Esophagus (tissue), 2 donors: ENCODE data around the gene NRXN3. TPM values are rescaled to one million over a fixed set of nuclear protein-coding genes. Genes with fewer than 3 reads are reported as not detected.
A peak's percentile ranks its signal among the peaks of the same experiment; 100 is the strongest.
"Not testable (repeated sequence)": the region's sequence is repeated elsewhere in the genome, so short reads cannot be mapped to it uniquely, and the experiment has no call there.

ENCODE experiments used
- H3K27ac ChIP-seq, 2 donors: one replicate each; pipeline ENCODE4 v1.5.1; 2013; ENCODE audit warnings: low read depth in 2 of 2, mild to moderate bottlenecking in 2 of 2, inconsistent platforms in 1 of 2, low read length in 1 of 2, moderate library complexity in 1 of 2
- H3K27me3 ChIP-seq, 2 donors: one replicate each; pipeline ENCODE4 v1.6.1; 2013; ENCODE audit warnings: low read length in 2 of 2, control low read depth in 1 of 2, mild to moderate bottlenecking in 1 of 2; ENCODE audit not compliant: insufficient read depth in 2 of 2, control insufficient read depth in 1 of 2
- H3K36me3 ChIP-seq, 2 donors: one replicate each; pipeline ENCODE4 v1.6.1; 2013; ENCODE audit warnings: low read length in 1 of 2; ENCODE audit not compliant: control insufficient read depth in 2 of 2, insufficient read depth in 2 of 2
- H3K4me1 ChIP-seq, 2 donors: one replicate each; pipeline ENCODE4 v1.6.1; 2013; ENCODE audit warnings: low read length in 1 of 2; ENCODE audit not compliant: control insufficient read depth in 2 of 2, insufficient read depth in 2 of 2
- H3K4me3 ChIP-seq, 2 donors: one replicate each; pipeline ENCODE4 v1.5.1; 2013; ENCODE audit warnings: low read length in 2 of 2, mild to moderate bottlenecking in 2 of 2, low read depth in 1 of 2, moderate library complexity in 1 of 2
- H3K9me3 ChIP-seq, 2 donors: one replicate each; pipeline ENCODE4 v1.6.1; 2013; ENCODE audit warnings: mild to moderate bottlenecking in 2 of 2, low read depth in 1 of 2, low read length in 1 of 2, moderate library complexity in 1 of 2; ENCODE audit not compliant: control insufficient read depth in 2 of 2, insufficient read depth in 1 of 2
- WGBS, 2 donors: extraction: QIAGEN DNeasy Blood & Tissue Kit; methylation state at CpG; one replicate each; pipeline ENCODE4 v1.1.7; 2013; 5-methylcytosine and 5-hydroxymethylcytosine counted together
- polyA plus RNA-seq, 2 donors: library from polyadenylated mRNA; stranded (reverse); fragments of 200-250 nt; gene quantifications; one replicate each; pipeline ENCODE4 v1.2.3, GENCODE V29; 2013
- donor health status: healthy with polysubstance abuse.
- donor health status: Bipolar disorder and iron deficiency.

The NRXN3 gene
- polyA plus RNA-seq, 2 donors, result 1.7 to 2.2 TPM

DNA sequence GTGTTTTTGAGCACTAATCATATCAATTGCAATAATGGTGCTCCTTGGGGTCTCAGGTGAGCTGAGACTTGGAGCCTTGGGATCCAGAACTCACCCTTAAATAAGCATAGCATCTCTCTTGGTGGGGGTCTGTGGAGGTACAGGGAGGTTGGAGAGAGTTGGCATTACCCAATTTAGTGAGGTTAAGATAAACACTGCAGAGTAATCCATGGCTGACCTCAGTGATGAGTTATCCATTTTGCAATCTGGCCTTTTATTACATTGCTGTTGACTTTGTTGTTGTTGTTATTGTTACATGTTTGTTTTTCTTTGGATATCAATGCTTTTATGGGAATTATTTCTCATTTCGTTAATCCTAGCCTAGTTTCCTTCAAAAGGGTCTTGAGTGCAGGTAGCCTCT is 373.3 kb downstream of the NRXN3 start:
- WGBS, 2 donors, result 46 to 50% methylated on average over 1 of the region's 1 CpG
- H3K27me3 ChIP-seq, result no peaks in the 10 kb centered on the region
- no peaks in the 10 kb centered on the region for H3K36me3 ChIP-seq
- no peak overlapping the region for H3K4me3 ChIP-seq
- H3K4me1 ChIP-seq, result no peaks in the 10 kb centered on the region
- no peak overlapping the region for H3K27ac ChIP-seq
- no peaks in the 10 kb centered on the region for H3K9me3 ChIP-seq

- no peaks in the 10 kb centered on the region for H3K4me1 ChIP-seq
- no peak overlapping the region for H3K4me3 ChIP-seq
- no peaks in the 10 kb centered on the region for H3K27me3 ChIP-seq
- no peaks in the 10 kb centered on the region for H3K36me3 ChIP-seq
- no peak overlapping the region for H3K27ac ChIP-seq
- 70 to 74% methylated on average over 3 of the region's 3 CpGs for WGBS, 2 donors
- no peaks in the 10 kb centered on the region for H3K9me3 ChIP-seq
These were observed 390.9 kb downstream of the NRXN3 start for GRCh38 chr14:78561074-78561473.

GRCh38 chr14:78566026-78566858 is 396.1 kb downstream of the NRXN3 start:
- no peaks in the 10 kb centered on the region for H3K27me3 ChIP-seq
- no peaks in the 10 kb centered on the region for H3K36me3 ChIP-seq
- no peaks in the 10 kb centered on the region for H3K4me1 ChIP-seq
- peak overlapping the region in 1 of 2 donors; percentile 12 for H3K4me3 ChIP-seq
- H3K9me3 ChIP-seq, result no peaks in the 10 kb centered on the region
- WGBS, 2 donors, result 24 to 30% methylated on average over 16 of the region's 16 CpGs
- H3K27ac ChIP-seq, result no peak overlapping the region

GRCh38 chr14:78566859-78567172 is 396.6 kb downstream of the NRXN3 start:
- no peaks in the 10 kb centered on the region for H3K4me1 ChIP-seq
- no peaks in the 10 kb centered on the region for H3K9me3 ChIP-seq
- no peak overlapping the region for H3K27ac ChIP-seq
- H3K4me3 ChIP-seq, result no peak overlapping the region
- H3K27me3 ChIP-seq, result no peaks in the 10 kb centered on the region
- no peaks in the 10 kb centered on the region for H3K36me3 ChIP-seq

- Histone ChIP-seq H3K36me3 (no peaks in the 10 kb centered on the region), H3K9me3 (no peaks in the 10 kb centered on the region), H3K4me1 (no peaks in the 10 kb centered on the region), H3K4me3 (no peak overlapping the region), H3K27ac (no peak overlapping the region), H3K27me3 (no peaks in the 10 kb centered on the region)
- 57 to 61% methylated on average over 4 of the region's 4 CpGs for WGBS, 2 donors
These were observed 397.2 kb downstream of the NRXN3 start for GRCh38 chr14:78567343-78567742.

- H3K36me3 ChIP-seq, H3K27me3 ChIP-seq, H3K4me3 ChIP-seq, H3K9me3 ChIP-seq, H3K4me1 ChIP-seq, H3K27ac ChIP-seq: not testable (repeated sequence)
- 88 to 89% methylated on average over 3 of the region's 3 CpGs for WGBS, 2 donors
These were observed 403.6 kb downstream of the NRXN3 start for GRCh38 chr14:78573736-78574135.

DNA sequence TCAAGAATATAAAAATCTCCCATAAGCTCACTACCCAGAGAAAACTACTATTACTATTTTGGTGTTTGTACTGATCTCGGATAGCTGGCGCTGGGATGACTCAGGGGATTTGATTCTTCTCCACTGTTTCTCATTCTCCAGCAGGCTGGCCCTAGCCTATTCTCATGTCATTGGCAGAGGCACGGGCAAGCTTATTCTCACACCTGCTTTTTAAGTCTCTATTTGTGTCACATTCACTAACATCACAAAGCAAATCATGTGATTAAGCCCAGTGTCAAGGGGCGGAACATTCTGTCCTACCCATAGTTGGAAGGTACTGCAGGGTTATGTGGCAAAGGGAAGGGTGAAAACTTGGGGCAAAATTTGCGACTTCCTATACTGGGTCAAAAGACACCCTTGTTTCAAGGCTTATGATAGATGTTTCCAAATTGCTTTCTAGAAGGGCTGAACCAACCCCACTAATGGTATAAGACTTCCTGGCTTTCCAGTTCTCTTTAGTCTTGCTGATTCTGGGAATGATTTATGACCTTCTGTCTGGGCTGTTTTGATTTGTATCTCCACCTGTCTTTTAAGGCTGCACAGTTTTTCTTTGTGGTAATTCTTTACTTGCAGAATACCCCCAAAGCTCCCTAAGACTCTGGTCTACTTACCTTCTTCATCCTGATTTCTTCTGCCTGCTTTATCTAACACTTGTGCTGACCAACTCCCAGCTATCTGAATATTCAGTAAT is 406.4 kb downstream of the NRXN3 start:
- Histone ChIP-seq H3K4me1 (no peaks in the 10 kb centered on the region), H3K4me3 (no peak overlapping the region), H3K27me3 (no peaks in the 10 kb centered on the region), H3K9me3 (peaks cover 6 to 7% of the 10 kb centered on the region in 2 donors), H3K27ac (no peak overlapping the region), H3K36me3 (no peaks in the 10 kb centered on the region)
- WGBS, 2 donors, result 71 to 76% methylated on average over 5 of the region's 5 CpGs

DNA sequence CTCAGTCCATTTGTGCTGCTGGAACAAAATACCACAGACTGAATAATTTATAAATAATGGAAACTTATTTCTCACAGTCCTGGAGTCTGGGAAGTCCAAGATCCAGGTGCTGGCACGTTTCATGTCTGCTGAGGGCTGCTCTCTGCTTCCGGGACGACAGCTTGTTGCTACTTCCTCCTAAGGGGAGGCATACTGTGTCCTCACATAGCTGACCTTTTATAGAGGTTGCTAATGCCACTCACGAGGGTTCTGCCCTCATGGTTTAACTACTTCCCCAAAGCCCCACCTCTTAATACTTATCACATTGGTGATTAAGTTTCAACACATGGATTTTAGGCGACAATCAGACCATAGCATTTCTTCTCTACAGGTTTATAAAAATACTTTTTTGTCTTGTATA is 411.1 kb downstream of the NRXN3 start:
- H3K27me3 ChIP-seq, result no peaks in the 10 kb centered on the region
- 34 to 44% methylated on average over 5 of the region's 5 CpGs for WGBS, 2 donors
- no peak overlapping the region for H3K27ac ChIP-seq
- H3K4me1 ChIP-seq, result no peaks in the 10 kb centered on the region
- H3K36me3 ChIP-seq, result no peaks in the 10 kb centered on the region
- no peak overlapping the region for H3K4me3 ChIP-seq
- no peaks in the 10 kb centered on the region for H3K9me3 ChIP-seq

GRCh38 chr14:78586681-78587080 is 416.5 kb downstream of the NRXN3 start:
- H3K36me3 ChIP-seq, result no peaks in the 10 kb centered on the region
- no peaks in the 10 kb centered on the region for H3K9me3 ChIP-seq
- H3K27me3 ChIP-seq, result no peaks in the 10 kb centered on the region
- no peak overlapping the region for H3K4me3 ChIP-seq
- no peaks in the 10 kb centered on the region for H3K4me1 ChIP-seq
- 52 to 56% methylated on average over 6 of the region's 6 CpGs for WGBS, 2 donors
- no peak overlapping the region for H3K27ac ChIP-seq

DNA sequence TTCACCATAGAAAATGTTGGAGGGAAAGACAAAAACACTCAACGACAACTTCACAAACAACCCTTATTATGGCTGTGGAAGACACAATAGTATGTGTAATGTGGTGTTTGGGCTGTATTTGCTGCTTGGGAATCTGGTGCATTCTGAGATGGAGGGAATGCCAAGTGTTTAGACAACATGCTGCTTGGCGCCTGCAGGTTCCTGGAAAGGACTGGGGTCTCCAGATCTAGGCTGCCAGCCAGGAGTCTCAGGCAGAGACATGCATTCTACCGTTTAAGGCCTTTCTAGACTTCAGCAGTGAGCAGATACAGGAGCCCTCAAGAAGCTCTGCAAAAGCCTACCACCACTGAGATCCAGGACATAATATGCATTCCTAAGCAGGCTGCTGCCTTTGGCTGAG is 418.7 kb downstream of the NRXN3 start:
- H3K4me3 ChIP-seq, result no peak overlapping the region
- no peaks in the 10 kb centered on the region for H3K4me1 ChIP-seq
- WGBS, 2 donors, result 74 to 84% methylated on average over 3 of the region's 3 CpGs
- H3K27me3 ChIP-seq, result no peaks in the 10 kb centered on the region
- no peaks in the 10 kb centered on the region for H3K9me3 ChIP-seq
- H3K27ac ChIP-seq, result no peak overlapping the region
- H3K36me3 ChIP-seq, result no peaks in the 10 kb centered on the region
